Measurements from ENCODE around the gene TRAP1. TPM values are rescaled to one million over a fixed set of nuclear protein-coding genes. Genes with fewer than 3 reads are reported as not detected.

The TRAP1 gene
- total RNA-seq, 1 donor from 2014 or later = 111 TPM

DNA sequence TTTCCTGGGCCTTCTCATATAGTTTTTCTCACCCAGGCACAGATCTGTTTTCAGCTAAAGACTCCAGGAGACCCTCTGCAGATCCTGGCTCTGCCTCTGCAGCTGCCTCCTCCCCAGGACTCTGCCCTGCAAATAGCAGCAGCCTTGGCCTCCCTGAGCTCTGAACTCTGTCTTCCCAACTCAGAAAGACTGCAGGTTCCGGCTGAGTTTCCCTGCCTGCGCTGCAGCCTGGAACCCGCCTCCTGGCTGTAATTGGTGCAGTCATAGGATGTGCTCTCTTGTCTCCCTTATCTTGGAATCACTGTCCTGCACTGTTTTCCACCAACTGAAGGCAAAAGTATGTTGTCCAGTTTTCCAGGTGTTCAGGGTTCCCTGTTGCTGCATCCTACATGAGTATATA is 77.1 kb downstream of the TRAP1 start:
- DNase-seq (ENCODE audit: low read depth) (no peak), FAIRE-seq (no peak)
- TF ChIP-seq, protein P1, sequence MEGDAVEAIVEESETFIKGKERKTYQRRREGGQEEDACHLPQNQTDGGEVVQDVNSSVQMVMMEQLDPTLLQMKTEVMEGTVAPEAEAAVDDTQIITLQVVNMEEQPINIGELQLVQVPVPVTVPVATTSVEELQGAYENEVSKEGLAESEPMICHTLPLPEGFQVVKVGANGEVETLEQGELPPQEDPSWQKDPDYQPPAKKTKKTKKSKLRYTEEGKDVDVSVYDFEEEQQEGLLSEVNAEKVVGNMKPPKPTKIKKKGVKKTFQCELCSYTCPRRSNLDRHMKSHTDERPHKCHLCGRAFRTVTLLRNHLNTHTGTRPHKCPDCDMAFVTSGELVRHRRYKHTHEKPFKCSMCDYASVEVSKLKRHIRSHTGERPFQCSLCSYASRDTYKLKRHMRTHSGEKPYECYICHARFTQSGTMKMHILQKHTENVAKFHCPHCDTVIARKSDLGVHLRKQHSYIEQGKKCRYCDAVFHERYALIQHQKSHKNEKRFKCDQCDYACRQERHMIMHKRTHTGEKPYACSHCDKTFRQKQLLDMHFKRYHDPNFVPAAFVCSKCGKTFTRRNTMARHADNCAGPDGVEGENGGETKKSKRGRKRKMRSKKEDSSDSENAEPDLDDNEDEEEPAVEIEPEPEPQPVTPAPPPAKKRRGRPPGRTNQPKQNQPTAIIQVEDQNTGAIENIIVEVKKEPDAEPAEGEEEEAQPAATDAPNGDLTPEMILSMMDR (IDR thresholded peaks at IDR 0.05; ENCODE audit: insufficient read depth, low read length, severe bottlenecking) = no peak
- Histone ChIP-seq H3K4me3 (ENCODE audit: low read depth, low read length) (no peak overlapping the region), H3K27me3 (ENCODE audit: control insufficient read depth, insufficient read depth, low read length) (no peaks in the 10 kb centered on the region), H3K36me3 (ENCODE audit: control insufficient read depth, insufficient read depth, low read length) (peaks cover 3% of the 10 kb centered on the region)

DNA sequence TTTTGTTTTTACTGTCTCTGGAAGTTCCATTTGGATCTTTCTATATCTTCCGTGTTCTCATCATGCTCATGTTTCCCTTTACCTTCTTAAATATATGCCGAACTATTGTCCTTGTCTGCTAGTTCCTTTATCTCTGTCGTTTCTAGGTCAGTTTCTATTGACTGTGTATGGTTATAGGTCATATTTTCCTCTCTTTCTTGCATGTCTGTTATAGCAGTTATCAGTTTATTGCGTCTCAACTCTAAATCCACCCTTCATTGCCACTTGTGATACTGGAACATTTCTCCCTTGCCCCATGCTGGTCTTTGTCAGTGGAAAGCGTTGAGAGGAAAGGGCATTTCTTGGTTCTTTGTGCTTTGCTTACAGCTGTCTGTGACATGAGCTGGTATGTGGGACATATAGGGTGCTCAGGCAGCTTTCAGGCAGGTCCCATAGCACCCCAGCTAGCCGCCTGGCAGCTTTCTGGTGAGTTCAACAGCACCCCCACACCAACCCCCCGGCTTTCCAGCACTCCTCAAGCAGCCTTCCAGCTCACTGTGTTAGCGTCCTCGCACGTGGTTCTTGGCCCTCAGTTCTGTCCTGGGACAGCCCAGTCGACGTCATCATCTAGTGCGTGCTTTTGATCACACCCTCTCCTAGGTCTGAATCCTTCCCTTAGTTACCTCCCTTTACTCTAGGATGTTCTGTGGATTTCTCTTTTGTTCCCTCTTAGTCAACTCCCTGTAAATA is 78.2 kb downstream of the TRAP1 start:
- DNase-seq (ENCODE audit: low read depth) = no peak
- no peaks in the 10 kb centered on the region for H3K27me3 ChIP-seq (ENCODE audit: control insufficient read depth, insufficient read depth, low read length)
- FAIRE-seq = no peak
- TF ChIP-seq, protein P1 (IDR thresholded peaks at IDR 0.05; ENCODE audit: insufficient read depth, low read length, severe bottlenecking) = no peak
- H3K4me3 ChIP-seq (ENCODE audit: low read depth, low read length) = no peak overlapping the region
- peaks cover 3% of the 10 kb centered on the region for H3K36me3 ChIP-seq (ENCODE audit: control insufficient read depth, insufficient read depth, low read length)

DNA sequence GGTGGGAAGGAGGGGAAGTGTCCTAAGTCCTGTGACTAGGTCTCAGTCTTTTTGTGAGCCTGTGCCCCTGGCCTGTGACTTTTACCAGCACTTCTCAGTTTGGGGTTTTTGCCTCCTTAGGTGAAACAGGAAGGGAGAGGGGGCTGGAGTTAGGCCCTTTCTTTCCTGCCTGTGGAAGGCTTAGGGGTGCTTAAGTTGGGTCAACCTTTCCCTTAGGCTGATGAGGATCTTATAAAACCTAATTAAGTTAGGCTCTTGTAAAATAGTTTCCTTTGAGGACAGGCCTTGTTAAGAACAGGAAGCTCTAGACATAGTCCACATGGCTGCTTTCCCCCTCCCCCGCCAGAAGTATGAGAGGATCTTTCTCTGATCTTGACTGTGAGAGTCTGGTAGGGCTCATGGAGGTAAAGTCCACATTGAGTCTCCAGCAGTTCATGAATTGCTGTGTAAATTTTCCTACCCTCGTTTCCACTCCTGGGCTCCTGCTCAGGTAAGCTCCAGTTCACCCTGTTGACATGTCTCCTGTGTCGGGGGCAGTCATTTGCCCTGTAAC is 79.9 kb downstream of the TRAP1 start:
- TF ChIP-seq, protein P1 (IDR thresholded peaks at IDR 0.05; ENCODE audit: insufficient read depth, low read length, severe bottlenecking) = no peak
- H3K4me3 ChIP-seq (ENCODE audit: low read depth, low read length) = no peak overlapping the region
- H3K27me3 ChIP-seq (ENCODE audit: control insufficient read depth, insufficient read depth, low read length) = no peaks in the 10 kb centered on the region
- H3K36me3 ChIP-seq (ENCODE audit: control insufficient read depth, insufficient read depth, low read length) = peaks cover 3% of the 10 kb centered on the region
- no peak for DNase-seq (ENCODE audit: low read depth)
- no peak for FAIRE-seq

DNA sequence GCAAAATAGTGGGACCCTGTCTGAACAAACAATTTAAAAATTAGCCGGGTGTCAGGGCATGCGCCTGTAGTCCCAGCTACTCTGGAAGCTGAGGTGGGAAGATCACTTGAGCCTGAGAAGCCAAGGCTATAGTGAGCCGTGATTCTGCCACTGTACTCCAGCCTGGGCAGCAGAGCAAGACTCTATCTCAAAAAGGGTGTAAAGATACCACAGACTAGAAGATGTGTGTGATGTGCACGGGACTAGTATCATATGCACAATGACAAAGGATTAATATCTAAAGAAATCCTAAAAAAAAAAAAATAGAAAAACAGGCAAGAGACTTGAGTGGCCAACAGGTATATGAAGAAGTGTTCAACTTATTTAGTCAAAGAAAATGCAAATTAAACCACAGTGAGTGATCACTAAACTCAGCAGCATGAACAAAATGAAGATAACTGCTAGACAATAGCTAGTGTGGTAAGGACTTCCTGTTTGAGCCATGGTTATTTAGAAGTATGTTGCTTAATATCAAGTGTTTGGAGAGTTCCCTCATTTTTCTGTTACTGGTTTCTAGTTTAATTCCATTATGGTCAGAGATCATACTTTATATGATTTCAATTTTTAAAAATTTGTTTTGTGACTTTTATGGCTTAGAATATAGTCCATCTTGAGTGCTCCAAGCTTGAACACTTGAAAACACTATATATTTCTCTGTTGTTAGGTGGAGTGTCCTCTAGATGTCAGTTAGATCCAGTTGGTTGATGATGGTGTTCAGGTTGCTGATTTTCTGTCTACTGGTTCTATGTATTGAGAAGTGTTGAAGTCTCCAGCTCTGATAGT is 91.2 kb downstream of the TRAP1 start:
- TF ChIP-seq, protein P1 (IDR thresholded peaks at IDR 0.05; ENCODE audit: insufficient read depth, low read length, severe bottlenecking) = no peak
- peak; percentile 12 for DNase-seq (ENCODE audit: low read depth)
- no peak overlapping the region for H3K4me3 ChIP-seq (ENCODE audit: low read depth, low read length)
- FAIRE-seq = no peak
- no peaks in the 10 kb centered on the region for H3K36me3 ChIP-seq (ENCODE audit: control insufficient read depth, insufficient read depth, low read length)
- H3K27me3 ChIP-seq (ENCODE audit: control insufficient read depth, insufficient read depth, low read length) = no peaks in the 10 kb centered on the region

DNA sequence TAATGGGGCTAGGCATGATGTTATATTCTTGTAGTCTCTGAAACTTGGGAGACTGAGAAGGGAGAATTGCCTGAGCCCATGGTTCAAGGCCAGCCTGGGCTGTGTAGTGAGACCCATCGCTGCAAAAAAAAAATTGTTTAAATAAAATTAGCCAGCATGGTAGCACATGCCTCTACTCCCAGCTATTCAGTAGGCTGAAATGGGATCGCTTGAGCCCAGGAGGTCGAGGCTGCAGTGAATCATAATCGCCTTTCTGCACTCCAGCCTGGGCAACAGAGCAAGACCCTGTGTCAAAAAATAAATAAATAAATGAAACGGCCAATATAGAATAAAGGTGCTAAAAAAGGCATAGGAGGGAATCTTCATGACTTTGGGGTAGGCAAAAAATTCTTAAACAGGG is 92.0 kb downstream of the TRAP1 start:
- no peak for FAIRE-seq
- DNase-seq (ENCODE audit: low read depth) = no peak
- TF ChIP-seq, protein P1 (IDR thresholded peaks at IDR 0.05; ENCODE audit: insufficient read depth, low read length, severe bottlenecking) = no peak

More for the DNA sequence above, 92.0 kb downstream of the TRAP1 start:
- Histone ChIP-seq H3K36me3 (ENCODE audit: control insufficient read depth, insufficient read depth, low read length) (no peaks in the 10 kb centered on the region), H3K27me3 (ENCODE audit: control insufficient read depth, insufficient read depth, low read length) (no peaks in the 10 kb centered on the region), H3K4me3 (ENCODE audit: low read depth, low read length) (no peak overlapping the region)

Data from bronchial epithelial cell (primary cell).